Neural cell (in vitro differentiated cells): ENCODE results near the gene CIB4. TPM values are rescaled to one million over a fixed set of nuclear protein-coding genes. Genes with fewer than 3 reads are reported as not detected.

ENCODE experiments used
- H2AFZ ChIP-seq: fragments of 200-600, 300-800 bp; sonication (generic), shearing (Covaris generic); 2 replicates; pipeline ENCODE4 v1.6.0; 2014; ENCODE audit warnings: low read depth, mild to moderate bottlenecking, antibody characterized with exemption, low read length, moderate library complexity
- H3F3A ChIP-seq: fragments of 200-600 bp; shearing (Covaris generic); 2 replicates; pipeline ENCODE4 v1.6.1; 2016; ENCODE audit warnings: mild to moderate bottlenecking, moderate library complexity, mixed read lengths, antibody characterized with exemption, low read length; ENCODE audit not compliant: insufficient read depth, poor library complexity, severe bottlenecking
- H3K27ac ChIP-seq: fragments of 200-600, 300-800 bp; sonication (generic), shearing (Covaris generic); 2 replicates; pipeline ENCODE4 v1.5.1; 2014; ENCODE audit warnings: mild to moderate bottlenecking, low read length, moderate library complexity
- H3K27me3 ChIP-seq: fragments of 300-800, 200-600 bp; sonication (generic), shearing (Covaris generic); 2 replicates; pipeline ENCODE4 v1.6.0; 2014; ENCODE audit warnings: mild to moderate bottlenecking, low read depth, low read length, moderate library complexity; ENCODE audit not compliant: insufficient read depth
- H3K36me3 ChIP-seq: fragments of 300-800, 200-600 bp; sonication (generic), shearing (Covaris generic); 2 replicates; pipeline ENCODE4 v1.5.1; 2014; ENCODE audit warnings: mild to moderate bottlenecking, antibody characterized with exemption, low read length, moderate library complexity; ENCODE audit not compliant: insufficient read depth
- H3K4me2 ChIP-seq: fragments of 300-800, 200-600 bp; sonication (generic), shearing (Covaris generic); 2 replicates; pipeline ENCODE4 v1.6.0; 2014; ENCODE audit warnings: mild to moderate bottlenecking, low read length
- H3K4me3 ChIP-seq: fragments of 300-800, 200-600 bp; sonication (generic), shearing (Covaris generic); 2 replicates; pipeline ENCODE4 v1.5.1; 2014; ENCODE audit warnings: mild to moderate bottlenecking, low read length, moderate library complexity
- H3K79me2 ChIP-seq: fragments of 200-600 bp; shearing (Covaris generic); replicated peaks from 2 replicates; pipeline ENCODE4 v1.6.0; 2014; ENCODE audit warnings: mild to moderate bottlenecking, low read length, moderate library complexity; ENCODE audit not compliant: insufficient read depth
- H3K9ac ChIP-seq: fragments of 300-800, 200-600 bp; sonication (generic), shearing (Covaris generic); 2 replicates; pipeline ENCODE4 v1.6.1; 2016; ENCODE audit warnings: mild to moderate bottlenecking, low read length, mixed read lengths
- H3K9me2 ChIP-seq: fragments of 200-600 bp; shearing (Covaris generic); 2 replicates; pipeline ENCODE4 v1.6.1; 2016; ENCODE audit warnings: mild to moderate bottlenecking, low read length, mixed read lengths; ENCODE audit not compliant: insufficient read depth
- H3K9me3 ChIP-seq: fragments of 200-600, 300-800 bp; sonication (generic), shearing (Covaris generic); 2 replicates; pipeline ENCODE4 v1.6.1; 2016; ENCODE audit warnings: mild to moderate bottlenecking, mixed run types, low read length, moderate library complexity, mixed read lengths
- H4K20me1 ChIP-seq: fragments of 200-600 bp; shearing (Covaris generic); 2 replicates; pipeline ENCODE4 v1.6.1; 2016; ENCODE audit warnings: mild to moderate bottlenecking, mixed run types; ENCODE audit not compliant: insufficient read depth
- CTCF ChIP-seq: fragments of 450-650 bp; IDR thresholded peaks from 2 replicates; pipeline ENCODE4 v1.5.1; 2014; ENCODE audit warnings: antibody characterized with exemption, mild to moderate bottlenecking, moderate library complexity; ENCODE audit not compliant: poor library complexity, severe bottlenecking
- EP300 ChIP-seq: fragments of 450-650 bp; conservative IDR thresholded peaks from 2 replicates; pipeline ENCODE4 v1.6.1; 2014; ENCODE audit warnings: antibody characterized with exemption, mild to moderate bottlenecking, moderate library complexity; ENCODE audit not compliant: poor library complexity, severe bottlenecking
- EZH2 ChIP-seq: fragments of 200-600, 300-800 bp; shearing (Covaris generic), sonication (generic); IDR thresholded peaks from 2 replicates; pipeline ENCODE4 v1.6.1; 2014; ENCODE audit warnings: antibody characterized with exemption, low read length, borderline replicate concordance, mild to moderate bottlenecking; ENCODE audit not compliant: insufficient read depth, poor library complexity, severe bottlenecking
- MXI1 ChIP-seq: fragments of 450-650 bp; conservative IDR thresholded peaks from 2 replicates; pipeline ENCODE4 v1.6.1; 2014; ENCODE audit warnings: antibody characterized with exemption, mild to moderate bottlenecking; ENCODE audit not compliant: poor library complexity, severe bottlenecking
- POLR2AphosphoS5 ChIP-seq: IDR thresholded peaks from 2 replicates; pipeline ENCODE4 v1.6.1; 2012
- RAD21 ChIP-seq: fragments of 450-650 bp; conservative IDR thresholded peaks from 2 replicates; pipeline ENCODE4 v1.6.1; 2014; ENCODE audit warnings: antibody characterized with exemption, mild to moderate bottlenecking, moderate library complexity
- REST ChIP-seq: IDR thresholded peaks from 2 replicates; pipeline ENCODE4 v1.6.1; 2012; ENCODE audit warnings: borderline replicate concordance
- SMC3 ChIP-seq: fragments of 450-650 bp; conservative IDR thresholded peaks from 2 replicates; pipeline ENCODE4 v1.6.1; 2014; ENCODE audit warnings: antibody characterized with exemption, mild to moderate bottlenecking, moderate library complexity; ENCODE audit not compliant: poor library complexity
- TAF1 ChIP-seq: IDR thresholded peaks from 2 replicates; pipeline ENCODE4 v1.6.1; 2012; ENCODE audit warnings: low read depth
- polyA plus RNA-seq: library from polyadenylated mRNA; depleted of rRNA; stranded (reverse); fragments of >200 nt; gene quantifications from 2 replicates; pipeline ENCODE4 v1.2.3, GENCODE V29; 2014

The CIB4 gene
- polyA plus RNA-seq, 1 donor from 2014 or later = not detected

- no peak overlapping the region for H3K27ac ChIP-seq
- H3K9me3 ChIP-seq = no peaks in the 10 kb centered on the region
- H3K4me3 ChIP-seq = no peak overlapping the region
- H3K9me2 ChIP-seq = no peaks in the 10 kb centered on the region
- TF ChIP-seq CTCF (no peak), TAF1 (no peak), EZH2 (no peak), SMC3 (no peak), POLR2AphosphoS5 (no peak), REST (no peak), RAD21 (no peak), MXI1 (no peak), EP300 (no peak)
- H3K27me3 ChIP-seq = no peaks in the 10 kb centered on the region
- H3K36me3 ChIP-seq = no peaks in the 10 kb centered on the region
- H3F3A ChIP-seq = no peaks in the 10 kb centered on the region
- no peak overlapping the region for H3K9ac ChIP-seq
- H4K20me1 ChIP-seq = no peaks in the 10 kb centered on the region
- no peaks in the 10 kb centered on the region for H3K79me2 ChIP-seq
- H3K4me2 ChIP-seq = no peak overlapping the region
- H2AFZ ChIP-seq = no peak overlapping the region
Observed at GRCh38 chr2:26585100-26585499, 56.1 kb downstream of the CIB4 start.

GRCh38 chr2:26584656-26585055 lies 56.5 kb downstream of the CIB4 start:
- no peak overlapping the region for H2AFZ ChIP-seq
- no peaks in the 10 kb centered on the region for H4K20me1 ChIP-seq
- H3K27me3 ChIP-seq = no peaks in the 10 kb centered on the region
- no peak overlapping the region for H3K27ac ChIP-seq
- H3K9me2 ChIP-seq = no peaks in the 10 kb centered on the region
- H3K4me2 ChIP-seq = no peak overlapping the region
- no peak overlapping the region for H3K4me3 ChIP-seq
- no peaks in the 10 kb centered on the region for H3K79me2 ChIP-seq
- H3F3A ChIP-seq = no peaks in the 10 kb centered on the region
- H3K9ac ChIP-seq = no peak overlapping the region
- TF ChIP-seq MXI1 = no peak
- TF ChIP-seq EZH2 = no peak
- TF ChIP-seq TAF1 = no peak
- no peak for TF ChIP-seq RAD21
- TF ChIP-seq REST = no peak
- no peak for TF ChIP-seq CTCF
- no peak for TF ChIP-seq POLR2AphosphoS5
- no peak for TF ChIP-seq SMC3
- TF ChIP-seq EP300 = no peak
- no peaks in the 10 kb centered on the region for H3K36me3 ChIP-seq
- no peaks in the 10 kb centered on the region for H3K9me3 ChIP-seq
